Measurements from ENCODE around the gene SOCS6. TPM values are rescaled to one million over a fixed set of nuclear protein-coding genes. Genes with fewer than 3 reads are reported as not detected.

Gene SOCS6
- total and polyA plus RNA-seq, 2 donors (not counting 3 experiments of a cell fraction or from before 2014, with no cell fraction given): 8.6 to 15.0 TPM

DNA sequence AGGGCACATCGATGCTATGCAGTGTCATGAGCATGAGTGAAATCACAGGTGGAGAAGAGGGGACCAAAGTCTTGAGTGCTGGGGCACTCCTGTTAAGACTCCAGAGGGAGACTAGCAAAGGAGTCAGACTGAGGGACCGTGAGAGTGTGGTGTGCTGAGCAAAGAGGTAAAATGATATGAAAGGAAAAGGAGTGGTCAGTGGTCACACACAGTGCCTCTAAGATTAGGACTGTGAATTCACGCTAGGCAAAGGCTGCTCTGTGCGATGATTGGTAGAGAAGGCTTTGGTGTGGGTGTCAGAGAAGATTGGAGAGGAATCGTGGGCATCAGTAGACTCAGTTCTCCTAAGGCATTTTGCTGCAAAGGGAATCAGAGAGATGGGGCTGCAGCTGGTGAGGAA, 12.8 kb downstream of the SOCS6 start:
- TF ChIP-seq, protein P1, sequence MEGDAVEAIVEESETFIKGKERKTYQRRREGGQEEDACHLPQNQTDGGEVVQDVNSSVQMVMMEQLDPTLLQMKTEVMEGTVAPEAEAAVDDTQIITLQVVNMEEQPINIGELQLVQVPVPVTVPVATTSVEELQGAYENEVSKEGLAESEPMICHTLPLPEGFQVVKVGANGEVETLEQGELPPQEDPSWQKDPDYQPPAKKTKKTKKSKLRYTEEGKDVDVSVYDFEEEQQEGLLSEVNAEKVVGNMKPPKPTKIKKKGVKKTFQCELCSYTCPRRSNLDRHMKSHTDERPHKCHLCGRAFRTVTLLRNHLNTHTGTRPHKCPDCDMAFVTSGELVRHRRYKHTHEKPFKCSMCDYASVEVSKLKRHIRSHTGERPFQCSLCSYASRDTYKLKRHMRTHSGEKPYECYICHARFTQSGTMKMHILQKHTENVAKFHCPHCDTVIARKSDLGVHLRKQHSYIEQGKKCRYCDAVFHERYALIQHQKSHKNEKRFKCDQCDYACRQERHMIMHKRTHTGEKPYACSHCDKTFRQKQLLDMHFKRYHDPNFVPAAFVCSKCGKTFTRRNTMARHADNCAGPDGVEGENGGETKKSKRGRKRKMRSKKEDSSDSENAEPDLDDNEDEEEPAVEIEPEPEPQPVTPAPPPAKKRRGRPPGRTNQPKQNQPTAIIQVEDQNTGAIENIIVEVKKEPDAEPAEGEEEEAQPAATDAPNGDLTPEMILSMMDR (IDR thresholded peaks at IDR 0.05; ENCODE audit: extremely low read depth in 1 of 2, insufficient read depth in 1 of 2, low read depth in 1 of 2, low read length in 2 of 2): no peak
- TF ChIP-seq POLR2AphosphoS5 (IDR thresholded peaks at IDR 0.05; ENCODE audit: insufficient read depth, low read depth, low read length) (no peak), EZH2 (IDR thresholded peaks at IDR 0.05; ENCODE audit: borderline replicate concordance, low read depth, low read length, severe bottlenecking) (no peak), POLR2A (IDR thresholded peaks at IDR 0.05; ENCODE audit: low read depth, low read length) (no peak)
- Histone ChIP-seq H3K9me3 (replicated peaks; ENCODE audit: control insufficient read depth, insufficient read depth, low read length) (no peaks in the 10 kb centered on the region), H3K4me3 (replicated peaks in 1 of 3; ENCODE audit: insufficient read depth in 1 of 3, low read depth in 1 of 3, low read length in 3 of 3) (no peak overlapping the region), H3K79me2 (ENCODE audit: control insufficient read depth, insufficient read depth, low read length) (peaks cover 93% of the 10 kb centered on the region), H3K36me3 (ENCODE audit: control insufficient read depth in 2 of 2, extremely low read depth in 1 of 2, insufficient read depth in 2 of 2, low read length in 2 of 2) (no peaks in the 10 kb centered on the region), H3K27ac (ENCODE audit: insufficient read depth, low read depth, low read length) (no peak overlapping the region), H3K4me2 (ENCODE audit: insufficient read depth, low read length) (no peak overlapping the region), H3K27me3 (ENCODE audit: control insufficient read depth in 2 of 2, insufficient read depth in 2 of 2, low read length in 2 of 2) (no peaks in the 10 kb centered on the region), H3K9ac (replicated peaks; ENCODE audit: extremely low read depth, insufficient read depth, low read length) (no peak overlapping the region), H4K20me1 (replicated peaks; ENCODE audit: control insufficient read depth, extremely low read depth, insufficient read depth, low read length) (peaks cover 8% of the 10 kb centered on the region), H2AFZ (ENCODE audit: low read depth, low read length) (no peak overlapping the region), H3K9me1 (replicated peaks; ENCODE audit: control insufficient read depth, extremely low read depth, insufficient read depth, low read length) (no peaks in the 10 kb centered on the region), H3K4me1 (ENCODE audit: control insufficient read depth, extremely low read depth, insufficient read depth, low read length) (peaks cover 12% of the 10 kb centered on the region)
- FAIRE-seq (no peak), DNase-seq (ENCODE audit: low read depth, low spot score) (no peak)
- ChIA-PET POLR2A (no interaction called here), CTCF (interaction anchor here (1.3 to 2.0 kb wide), 2 partner anchors 10 to 133 kb away, joined by 5 read pairs; no protein-coding TSS in a partner anchor)
- no TSS peak for BruUV-seq (replicated peaks)
- dilution Hi-C loops (cut with MboI; ENCODE audit: extremely low pct_ligation_motif_present, low sequenced_read_pairs): no loop called here
- intact Hi-C loops (cut with micrococcal nuclease): no loop called here

DNA sequence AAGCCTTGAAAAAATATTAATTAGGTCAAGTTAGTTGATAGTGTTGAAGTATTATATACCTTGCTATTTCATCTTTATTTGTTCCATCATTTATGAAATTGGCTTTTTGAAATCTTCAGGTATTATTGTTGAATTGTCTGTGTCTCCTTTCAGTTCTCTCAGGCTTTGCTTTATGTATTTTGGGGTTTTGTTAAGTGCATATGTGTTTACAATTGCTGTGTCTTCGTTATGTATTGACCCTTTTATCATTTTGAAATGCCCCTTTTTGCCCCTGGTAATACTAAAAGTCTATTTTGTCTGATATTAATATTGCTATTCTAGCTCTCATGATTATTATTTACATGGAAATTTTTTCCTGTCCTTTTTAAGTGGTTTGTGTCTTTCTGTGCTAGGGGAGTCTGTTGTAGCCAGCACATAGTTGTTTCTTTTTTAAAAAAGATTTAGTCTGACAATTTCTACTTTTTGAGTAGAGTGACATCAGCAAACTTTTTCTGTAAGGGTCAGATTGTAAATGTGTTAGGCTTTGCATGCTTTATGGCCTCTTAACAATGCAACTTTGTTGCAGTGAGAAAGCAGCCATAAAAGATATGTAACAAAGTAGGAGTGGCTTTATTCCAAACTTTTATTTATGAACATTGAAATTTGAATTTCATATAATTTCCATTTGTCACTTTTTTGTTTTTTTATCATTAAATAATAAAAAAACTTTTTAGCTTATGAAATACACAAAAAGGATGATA, 19.9 kb downstream of the SOCS6 start:
- no peaks in the 10 kb centered on the region for H3K36me3 ChIP-seq (ENCODE audit: control insufficient read depth in 2 of 2, extremely low read depth in 1 of 2, insufficient read depth in 2 of 2, low read length in 2 of 2)
- intact Hi-C loops (cut with micrococcal nuclease) (loop anchor here (5.0 kb wide), 1 partner anchor 1274 kb away; no protein-coding TSS in a partner anchor), dilution Hi-C loops (cut with MboI; ENCODE audit: extremely low pct_ligation_motif_present, low sequenced_read_pairs) (no loop called here)
- no peak overlapping the region for H3K9ac ChIP-seq (replicated peaks; ENCODE audit: extremely low read depth, insufficient read depth, low read length)
- H3K9me3 ChIP-seq (replicated peaks; ENCODE audit: control insufficient read depth, insufficient read depth, low read length): no peaks in the 10 kb centered on the region
- DNase-seq (ENCODE audit: low read depth, low spot score) (no peak), FAIRE-seq (no peak)
- no peaks in the 10 kb centered on the region for H3K27me3 ChIP-seq (ENCODE audit: control insufficient read depth in 2 of 2, insufficient read depth in 2 of 2, low read length in 2 of 2)
- H3K4me3 ChIP-seq (replicated peaks in 1 of 3; ENCODE audit: insufficient read depth in 1 of 3, low read depth in 1 of 3, low read length in 3 of 3): no peak overlapping the region
- TF ChIP-seq MYC (IDR thresholded peaks at IDR 0.05; ENCODE audit: low read depth, low read length): no peak
- TF ChIP-seq FOS (IDR thresholded peaks at IDR 0.05; ENCODE audit: borderline replicate concordance, insufficient read depth, low read length): no peak
- no peak for TF ChIP-seq JUN (IDR thresholded peaks at IDR 0.05; ENCODE audit: borderline replicate concordance, insufficient read depth, insufficient read length, low read depth)
- TF ChIP-seq, protein P2, sequence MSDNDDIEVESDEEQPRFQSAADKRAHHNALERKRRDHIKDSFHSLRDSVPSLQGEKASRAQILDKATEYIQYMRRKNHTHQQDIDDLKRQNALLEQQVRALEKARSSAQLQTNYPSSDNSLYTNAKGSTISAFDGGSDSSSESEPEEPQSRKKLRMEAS (IDR thresholded peaks at IDR 0.05; ENCODE audit: insufficient read depth, insufficient read length): no peak
- TF ChIP-seq GATA2 (IDR thresholded peaks at IDR 0.05; ENCODE audit: insufficient read depth, insufficient read length, low read depth, low read length): no peak
- TF ChIP-seq EZH2 (IDR thresholded peaks at IDR 0.05; ENCODE audit: borderline replicate concordance, low read depth, low read length, severe bottlenecking): no peak
- no peak for TF ChIP-seq POLR2A (IDR thresholded peaks at IDR 0.05; ENCODE audit: low read depth, low read length)
- TF ChIP-seq, protein P1 (IDR thresholded peaks at IDR 0.05; ENCODE audit: extremely low read depth in 1 of 2, insufficient read depth in 1 of 2, low read depth in 1 of 2, low read length in 2 of 2): no peak
- TF ChIP-seq POLR2AphosphoS5 (IDR thresholded peaks at IDR 0.05; ENCODE audit: insufficient read depth, low read depth, low read length): no peak
- ChIA-PET POLR2A (no interaction called here), CTCF (interaction anchor here (1.9 kb wide), 1 partner anchor 113 kb away, joined by 4 read pairs; no protein-coding TSS in a partner anchor)
- no peak overlapping the region for H3K4me2 ChIP-seq (ENCODE audit: insufficient read depth, low read length)
- no peaks in the 10 kb centered on the region for H3K4me1 ChIP-seq (ENCODE audit: control insufficient read depth, extremely low read depth, insufficient read depth, low read length)
- no peaks in the 10 kb centered on the region for H3K9me1 ChIP-seq (replicated peaks; ENCODE audit: control insufficient read depth, extremely low read depth, insufficient read depth, low read length)
- H3K79me2 ChIP-seq (ENCODE audit: control insufficient read depth, insufficient read depth, low read length): peaks cover 94% of the 10 kb centered on the region
- peaks cover 23% of the 10 kb centered on the region for H4K20me1 ChIP-seq (replicated peaks; ENCODE audit: control insufficient read depth, extremely low read depth, insufficient read depth, low read length)
- no peak overlapping the region for H3K27ac ChIP-seq (ENCODE audit: insufficient read depth, low read depth, low read length)
- H2AFZ ChIP-seq (ENCODE audit: low read depth, low read length): no peak overlapping the region
- BruUV-seq (replicated peaks): no TSS peak

Measured in endothelial cell of umbilical vein (primary cell).